Ishikawa (cell line): ENCODE results near the gene DDX54.

Experiments used
- CEBPB ChIP-seq: IDR thresholded peaks from 2 replicates; pipeline ENCODE4 v1.6.1; 2012
- CREB1 ChIP-seq: IDR thresholded peaks from 2 replicates; pipeline ENCODE4 v1.6.1; 2012; ENCODE audit warnings: low read depth
- EGR1 ChIP-seq: IDR thresholded peaks from 2 replicates; pipeline ENCODE4 v1.6.1; 2012
- EP300 ChIP-seq: IDR thresholded peaks from 2 replicates; pipeline ENCODE4 v1.6.1; 2012; ENCODE audit warnings: borderline replicate concordance
- FOXM1 ChIP-seq: IDR thresholded peaks from 2 replicates; pipeline ENCODE4 v1.6.1; 2012; ENCODE audit warnings: low read depth, borderline replicate concordance
- MAX ChIP-seq: IDR thresholded peaks from 2 replicates; pipeline ENCODE4 v1.6.1; 2012
- NFIC ChIP-seq: IDR thresholded peaks from 2 replicates; pipeline ENCODE4 v1.6.1; 2012
- RAD21 ChIP-seq: IDR thresholded peaks from 2 replicates; pipeline ENCODE4 v1.6.1; 2012; ENCODE audit warnings: low read depth
- REST ChIP-seq: IDR thresholded peaks from 2 replicates; pipeline ENCODE4 v1.6.1; 2012; ENCODE audit warnings: low read depth, mild to moderate bottlenecking
- TAF1 ChIP-seq: IDR thresholded peaks from 2 replicates; pipeline ENCODE4 v1.6.1; 2012; ENCODE audit warnings: low read depth, mild to moderate bottlenecking
- TCF12 ChIP-seq: IDR thresholded peaks from 2 replicates; pipeline ENCODE4 v1.6.1; 2012; ENCODE audit warnings: low read depth
- TEAD4 ChIP-seq: IDR thresholded peaks from 2 replicates; pipeline ENCODE4 v1.6.1; 2012
- USF1 ChIP-seq: IDR thresholded peaks from 2 replicates; pipeline ENCODE4 v1.6.1; 2012
- YY1 ChIP-seq: IDR thresholded peaks from 2 replicates; pipeline ENCODE4 v1.6.1; 2012; ENCODE audit warnings: low read depth
- ZBTB7A ChIP-seq: IDR thresholded peaks from 2 replicates; pipeline ENCODE4 v1.6.1; 2012; ENCODE audit warnings: low read depth

The DDX54 gene

GRCh38 chr12:113222730-113223531 lies 37.7 kb upstream of the DDX54 start:
- no peak for TF ChIP-seq USF1
- TF ChIP-seq TAF1: no peak
- no peak for TF ChIP-seq FOXM1
- TF ChIP-seq EP300: no peak
- no peak for TF ChIP-seq CREB1
- TF ChIP-seq REST: no peak
- no peak for TF ChIP-seq EGR1
- no peak for TF ChIP-seq YY1
- no peak for TF ChIP-seq TEAD4
- TF ChIP-seq CEBPB: no peak
- TF ChIP-seq TCF12: no peak
- no peak for TF ChIP-seq MAX
- no peak for TF ChIP-seq NFIC
- TF ChIP-seq RAD21: no peak
- TF ChIP-seq ZBTB7A: no peak

GRCh38 chr12:113221997-113222729 lies 36.9 kb upstream of the DDX54 start:
- TF ChIP-seq RAD21: no peak

GRCh38 chr12:113221181-113221996 lies 36.1 kb upstream of the DDX54 start, which contains the start of gene TPCN1:
TSS of gene TPCN1 (plus strand) at chr12:113221464. CDS start at chr12:113226853, 5,389 bp downstream.
- TF ChIP-seq REST (no peak), EP300 (peak; percentile 8; the same call in 1 of the 2 replicates), ZBTB7A (peak; percentile 58), TAF1 (peak; percentile 85; the same call in 1 of the 2 replicates), MAX (peak; percentile 70), CREB1 (no peak), YY1 (peak; percentile 55), USF1 (peak; percentile 45; the same call in 1 of the 2 replicates), FOXM1 (no peak)

GRCh38 chr12:113220593-113221180 lies 35.4 kb upstream of the DDX54 start:
- TF ChIP-seq CEBPB (no peak), NFIC (no peak), YY1 (0 out of 2 replicates have a peak, but pooled peaks have one; percentile 9), CREB1 (no peak), FOXM1 (no peak), MAX (peak; percentile 22; the same call in 1 of the 2 replicates)

GRCh38 chr12:113216027-113216426 lies 30.7 kb upstream of the DDX54 start:
- TF ChIP-seq REST (no peak), FOXM1 (no peak), RAD21 (no peak), EGR1 (no peak), TCF12 (no peak), TAF1 (no peak), EP300 (no peak), YY1 (no peak), NFIC (no peak), ZBTB7A (no peak), USF1 (no peak), CEBPB (no peak), TEAD4 (no peak), CREB1 (no peak), MAX (no peak)
